Stimulated activated CD8-positive, alpha-beta memory T cell treated with anti-CD3 and anti-CD28 coated beads, Interleukin-12 subunit alpha, Interleukin-12 subunit beta, amount 100 ng/mL, for 4 hours (primary cell): ENCODE measurements around the gene SAP30BP.
A peak's percentile ranks its signal among the peaks of the same experiment; 100 is the strongest.

Experiments used
- DNase-seq: peaks from one replicate; pipeline ENCODE4 v3.0.0-alpha.2; 2020; ENCODE audit warnings: low read depth

The SAP30BP gene

DNA sequence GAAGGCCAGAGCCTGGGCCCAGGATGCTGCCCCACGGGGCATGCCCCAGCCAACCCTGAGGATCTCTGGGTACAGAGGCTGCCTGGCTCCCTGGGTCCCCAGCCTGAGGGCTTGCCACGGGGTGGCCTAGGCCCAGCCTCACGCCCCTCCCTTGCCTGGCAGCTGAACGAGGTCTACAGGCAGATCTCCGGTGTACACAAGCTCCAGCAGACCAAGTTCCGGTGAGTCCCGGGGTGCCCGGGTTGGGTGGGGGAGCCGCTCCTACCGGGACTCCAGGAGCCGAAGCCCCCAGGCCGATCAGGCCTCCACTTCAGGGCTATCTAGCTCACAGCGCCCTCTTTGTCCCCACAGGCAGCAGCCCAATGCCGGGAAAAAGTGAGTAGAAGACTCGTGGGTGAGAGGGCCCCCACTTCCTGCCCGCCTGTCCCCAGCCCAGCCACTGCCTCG is 73.5 kb downstream of the SAP30BP start:
- DNase-seq: no peak

GRCh38 chr17:75742337-75742736 is 75.2 kb downstream of the SAP30BP start:
- no peak for DNase-seq

DNA sequence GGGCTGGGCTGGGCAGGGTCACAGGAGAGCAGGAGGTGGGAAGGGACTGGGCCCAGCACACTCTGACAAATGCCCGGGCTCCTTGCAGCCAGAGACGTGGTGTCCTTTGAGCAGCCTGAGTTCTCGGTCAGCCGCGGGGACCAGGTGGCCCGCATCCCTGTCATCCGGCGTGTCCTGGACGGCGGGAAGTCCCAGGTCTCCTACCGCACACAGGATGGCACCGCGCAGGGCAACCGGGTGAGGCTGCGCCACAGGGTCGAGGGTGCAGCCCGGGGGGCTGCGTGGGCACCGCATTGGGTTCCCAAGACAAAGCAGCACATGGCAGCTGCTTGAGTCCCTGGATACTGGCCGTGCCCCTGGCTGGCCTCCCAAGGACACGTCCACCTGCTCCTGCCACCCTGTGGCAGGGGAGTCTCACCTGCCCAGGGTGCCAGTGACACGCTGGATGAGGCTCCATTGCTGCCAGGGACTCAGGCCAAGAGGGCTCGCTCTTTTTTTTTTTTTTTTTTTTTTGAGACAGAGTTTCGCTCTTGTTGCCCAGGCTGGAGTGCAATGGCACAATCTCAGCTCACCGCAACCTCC is 76.6 kb downstream of the SAP30BP start:
- no peak for DNase-seq

- no peak for DNase-seq
Measured at GRCh38 chr17:75748706-75749105, 81.6 kb downstream of the SAP30BP start.

GRCh38 chr17:75749545-75750389 is 82.6 kb downstream of the SAP30BP start:
- DNase-seq: peak; percentile 72

GRCh38 chr17:75750661-75751423 is 83.7 kb downstream of the SAP30BP start:
- DNase-seq: no peak

- DNase-seq: no peak
Measured at GRCh38 chr17:75751676-75752404, 84.7 kb downstream of the SAP30BP start.

- DNase-seq: no peak
Measured at GRCh38 chr17:75752405-75752709, 85.2 kb downstream of the SAP30BP start.

GRCh38 chr17:75752802-75753513 is 85.8 kb downstream of the SAP30BP start:
- no peak for DNase-seq

DNA sequence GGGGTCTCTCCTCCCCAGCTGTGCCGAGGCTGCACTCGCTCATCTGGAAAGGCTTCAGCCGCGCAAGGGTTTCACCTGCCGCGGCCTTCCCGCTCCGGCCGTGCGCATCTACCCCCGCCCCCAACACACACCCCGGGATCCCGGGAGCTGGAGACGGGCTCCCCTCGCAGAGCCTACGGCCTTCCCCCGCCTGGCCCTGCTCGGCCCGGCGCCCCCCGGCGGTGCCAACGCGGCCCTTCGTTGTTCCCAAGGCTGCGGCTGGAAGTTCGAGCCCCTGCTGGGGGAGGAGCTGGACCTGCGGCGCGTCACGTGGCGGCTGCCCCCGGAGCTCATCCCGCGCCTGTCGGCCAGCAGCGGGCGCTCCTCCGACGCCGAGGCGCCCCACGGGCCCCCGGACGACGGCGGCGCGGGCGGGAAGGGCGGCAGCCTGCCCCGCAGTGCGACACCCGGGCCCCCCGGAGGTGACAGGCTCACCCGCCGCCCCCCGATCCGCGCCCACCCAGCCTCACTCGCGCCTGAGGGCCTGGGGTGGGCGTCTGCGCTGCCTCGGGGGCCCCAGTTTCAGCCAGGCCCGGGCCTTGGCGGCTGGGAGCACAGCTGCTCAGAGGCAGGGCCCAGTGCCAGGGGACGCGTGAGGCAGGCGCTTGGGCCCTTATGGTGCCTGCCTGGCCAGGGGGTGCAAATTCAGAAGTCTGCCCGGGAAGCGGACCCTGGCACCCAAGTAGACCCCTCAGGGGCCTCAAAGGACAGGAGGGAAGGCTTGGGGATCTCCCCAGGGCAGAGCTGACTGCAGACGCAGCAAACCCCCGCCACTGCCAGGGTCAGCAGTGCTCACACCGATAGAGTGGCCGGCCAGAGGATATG is 86.6 kb downstream of the SAP30BP start:
- peak; percentile 68 for DNase-seq

DNA sequence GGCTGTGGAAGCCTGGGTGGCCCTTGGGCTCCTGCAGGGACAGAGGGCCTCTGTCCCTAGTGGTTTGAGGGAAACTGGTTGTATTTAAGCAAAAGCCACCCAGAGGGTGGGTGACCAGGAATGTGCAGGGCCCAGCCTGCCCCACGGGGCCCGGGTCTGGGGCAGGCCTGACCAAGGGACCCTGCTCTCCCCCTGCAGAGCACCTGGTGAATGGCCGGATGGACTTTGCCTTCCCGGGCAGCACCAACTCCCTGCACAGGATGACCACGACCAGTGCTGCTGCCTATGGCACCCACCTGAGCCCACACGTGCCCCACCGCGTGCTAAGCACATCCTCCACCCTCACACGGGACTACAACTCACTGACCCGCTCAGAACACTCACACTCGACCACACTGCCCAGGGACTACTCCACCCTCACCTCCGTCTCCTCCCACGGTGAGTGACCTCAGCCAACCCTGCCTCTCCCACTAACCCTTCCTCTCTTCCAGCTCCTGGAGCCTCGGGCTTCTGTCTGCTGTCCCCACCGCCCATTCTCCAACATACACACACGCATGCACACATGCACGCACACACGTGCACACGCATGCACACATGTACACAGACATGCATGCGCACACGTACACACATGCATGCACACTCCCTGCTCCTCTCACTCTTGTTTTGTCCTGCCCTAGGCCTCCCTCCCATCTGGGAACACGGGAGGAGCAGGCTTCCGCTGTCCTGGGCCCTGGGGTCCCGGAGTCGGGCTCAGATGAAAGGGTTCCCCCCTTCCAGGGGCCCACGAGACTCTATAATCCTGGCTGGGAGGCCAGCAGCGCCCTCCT is 87.5 kb downstream of the SAP30BP start:
- no peak for DNase-seq

- no peak for DNase-seq
Measured at GRCh38 chr17:75755205-75755901, 88.2 kb downstream of the SAP30BP start.

DNA sequence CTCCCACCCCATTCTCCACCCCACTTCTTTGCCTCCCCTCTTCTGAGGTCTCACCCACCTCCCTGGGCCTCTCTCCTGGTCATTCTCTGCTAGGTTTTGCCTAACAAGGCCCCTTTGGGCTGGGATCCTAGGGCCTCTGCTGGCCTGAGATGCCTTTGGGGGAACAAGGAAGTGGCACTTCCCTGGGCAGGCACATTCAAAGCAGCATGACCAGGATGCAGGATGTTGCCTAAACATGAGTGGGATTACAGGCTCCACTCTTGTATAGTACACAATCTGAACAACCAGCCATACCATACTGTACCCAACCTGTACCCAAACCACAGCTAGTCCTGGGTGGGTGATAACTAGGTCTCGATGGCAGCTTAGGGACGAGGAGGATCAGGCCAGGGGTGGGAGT is 88.9 kb downstream of the SAP30BP start:
- no peak for DNase-seq

DNA sequence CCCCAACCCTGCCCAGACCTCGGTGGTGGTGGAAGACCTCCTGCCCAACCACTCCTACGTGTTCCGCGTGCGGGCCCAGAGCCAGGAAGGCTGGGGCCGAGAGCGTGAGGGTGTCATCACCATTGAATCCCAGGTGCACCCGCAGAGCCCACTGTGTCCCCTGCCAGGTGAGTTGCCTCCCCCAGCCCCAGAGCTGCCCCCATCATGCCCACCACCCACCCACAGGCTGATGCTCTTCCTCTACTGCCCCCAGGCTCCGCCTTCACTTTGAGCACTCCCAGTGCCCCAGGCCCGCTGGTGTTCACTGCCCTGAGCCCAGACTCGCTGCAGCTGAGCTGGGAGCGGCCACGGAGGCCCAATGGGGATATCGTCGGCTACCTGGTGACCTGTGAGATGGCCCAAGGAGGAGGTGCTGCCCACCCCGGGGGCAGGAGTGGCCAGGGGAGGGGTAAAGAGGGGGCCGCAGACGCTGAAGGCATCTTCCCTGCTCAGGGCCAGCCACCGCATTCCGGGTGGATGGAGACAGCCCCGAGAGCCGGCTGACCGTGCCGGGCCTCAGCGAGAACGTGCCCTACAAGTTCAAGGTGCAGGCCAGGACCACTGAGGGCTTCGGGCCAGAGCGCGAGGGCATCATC is 89.4 kb downstream of the SAP30BP start:
- DNase-seq: no peak

GRCh38 chr17:75757086-75757681 is 90.0 kb downstream of the SAP30BP start:
- DNase-seq: no peak
